Measurements from ENCODE around the gene OR6N2.

DNA sequence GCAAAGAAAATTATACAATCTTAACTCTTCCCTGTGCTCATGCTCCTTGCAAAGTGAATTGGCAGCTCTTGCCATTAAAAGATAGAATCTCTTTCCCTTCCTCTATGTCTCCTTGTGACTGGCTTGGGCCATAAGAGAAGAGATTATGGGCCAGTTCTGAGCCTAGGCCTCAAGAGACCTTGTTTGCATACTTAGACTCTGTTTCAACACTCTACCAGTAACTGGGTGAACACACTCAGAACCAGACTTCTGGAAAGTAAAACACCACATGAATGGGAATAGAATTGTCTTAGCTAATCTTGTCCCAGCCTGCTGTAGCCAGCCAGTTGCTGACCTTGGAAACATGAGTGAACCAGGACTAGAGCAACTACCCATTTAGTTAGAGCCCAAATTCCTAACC is 45.2 kb downstream of the OR6N2 start:
- TF ChIP-seq, protein P1, sequence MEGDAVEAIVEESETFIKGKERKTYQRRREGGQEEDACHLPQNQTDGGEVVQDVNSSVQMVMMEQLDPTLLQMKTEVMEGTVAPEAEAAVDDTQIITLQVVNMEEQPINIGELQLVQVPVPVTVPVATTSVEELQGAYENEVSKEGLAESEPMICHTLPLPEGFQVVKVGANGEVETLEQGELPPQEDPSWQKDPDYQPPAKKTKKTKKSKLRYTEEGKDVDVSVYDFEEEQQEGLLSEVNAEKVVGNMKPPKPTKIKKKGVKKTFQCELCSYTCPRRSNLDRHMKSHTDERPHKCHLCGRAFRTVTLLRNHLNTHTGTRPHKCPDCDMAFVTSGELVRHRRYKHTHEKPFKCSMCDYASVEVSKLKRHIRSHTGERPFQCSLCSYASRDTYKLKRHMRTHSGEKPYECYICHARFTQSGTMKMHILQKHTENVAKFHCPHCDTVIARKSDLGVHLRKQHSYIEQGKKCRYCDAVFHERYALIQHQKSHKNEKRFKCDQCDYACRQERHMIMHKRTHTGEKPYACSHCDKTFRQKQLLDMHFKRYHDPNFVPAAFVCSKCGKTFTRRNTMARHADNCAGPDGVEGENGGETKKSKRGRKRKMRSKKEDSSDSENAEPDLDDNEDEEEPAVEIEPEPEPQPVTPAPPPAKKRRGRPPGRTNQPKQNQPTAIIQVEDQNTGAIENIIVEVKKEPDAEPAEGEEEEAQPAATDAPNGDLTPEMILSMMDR (conservative IDR thresholded peaks at IDR 0.05): no peak
- no peak for TF ChIP-seq EZH2 (IDR thresholded peaks at IDR 0.05; ENCODE audit: low read depth)

All from PC-9 (cell line).